B cell (primary cell): Measurements from ENCODE around the gene NDST4. TPM values are rescaled to one million over a fixed set of nuclear protein-coding genes. Genes with fewer than 3 reads are reported as not detected.

ENCODE experiments used
- ATAC-seq: fragments of 200-7000 bp; cut with Tn5 transposase; one replicate; pipeline ENCODE4 v1.10.0; 2021; ENCODE audit warnings: low read depth, mild to moderate bottlenecking, moderate number of reproducible peaks, moderate library complexity
- CTCF ChIA-PET: fragments of 350-600 bp; sonication (Branson Sonifier 250); formaldehyde crosslinking; loops from one replicate; lab custom pipeline; 2021; ENCODE audit warnings: antibody characterized with exemption, inconsistent platforms; lab: Charles Lee
- POLR2A ChIA-PET: fragments of 350-600 bp; sonication (Branson Sonifier 250); formaldehyde crosslinking; loops from one replicate; lab custom pipeline; 2021; ENCODE audit warnings: antibody characterized with exemption; lab: Charles Lee
- DNase-seq: peaks from one replicate; pipeline ENCODE4 v3.0.0; 2013
- H2AFZ ChIP-seq: 2 replicates; pipeline ENCODE4 v1.6.1; 2012; ENCODE audit warnings: mild to moderate bottlenecking, low read depth, low read length; ENCODE audit not compliant: insufficient read depth, poor library complexity, severe bottlenecking
- H3K27ac ChIP-seq, 2 donors: 1 replicate in 1 of 2; 2 replicates in 1 of 2; pipeline ENCODE4 v1.5.1; 2012 to 2013; ENCODE audit warnings: low read length in 2 of 2, mild to moderate bottlenecking in 2 of 2, moderate library complexity in 1 of 2
- H3K27me3 ChIP-seq, 4 experiments: fragments of 200-600 bp in 1 of 4; sonication (generic) in 1 of 4; replicated peaks in 1 of 4; 1 replicate in 2 of 4; 2 replicates in 2 of 4; pipeline versions ENCODE4 v1.6.1 to v1.7.0; 2013 to 2016; ENCODE audit warnings: low read length in 3 of 4, mild to moderate bottlenecking in 2 of 4, mixed read lengths in 1 of 4, moderate library complexity in 1 of 4; ENCODE audit not compliant: insufficient read depth in 4 of 4, control insufficient read depth in 3 of 4; ENCODE audit errors: control extremely low read depth in 1 of 4
- H3K36me3 ChIP-seq, 2 experiments: replicated peaks in 1 of 2; 1 replicate in 1 of 2; 2 replicates in 1 of 2; pipeline versions ENCODE4 v1.6.1 to v1.7.1; 2013; ENCODE audit warnings: low read length in 1 of 2; ENCODE audit not compliant: insufficient read depth in 2 of 2, control insufficient read depth in 1 of 2; ENCODE audit errors: control extremely low read depth in 1 of 2, extremely low read depth in 1 of 2
- H3K4me1 ChIP-seq, 2 donors: fragments of 200-600 bp in 1 of 2; sonication (generic) in 1 of 2; 1 replicate in 1 of 2; 2 replicates in 1 of 2; pipeline versions ENCODE4 v1.5.1 to v1.6.1; 2013 to 2017; ENCODE audit warnings: low read length in 2 of 2; ENCODE audit not compliant: control insufficient read depth in 2 of 2, insufficient read depth in 2 of 2
- H3K4me2 ChIP-seq: replicated peaks from 2 replicates; pipeline ENCODE3; 2012; ENCODE audit warnings: mild to moderate bottlenecking, low read depth, low read length; ENCODE audit not compliant: poor library complexity, severe bottlenecking
- H3K4me3 ChIP-seq, 5 experiments: fragments of 200-600 bp in 1 of 5; sonication (generic) in 1 of 5; 1 replicate in 3 of 5; 2 replicates in 2 of 5; pipeline versions ENCODE4 v1.5.1 to v1.7.0; 2011 to 2016; ENCODE audit warnings: low read length in 4 of 5, mild to moderate bottlenecking in 4 of 5, low read depth in 2 of 5, control low read depth in 1 of 5, moderate library complexity in 1 of 5; ENCODE audit not compliant: insufficient read depth in 1 of 5; ENCODE audit errors: control extremely low read depth in 1 of 5, extremely low read depth in 1 of 5
- H3K79me2 ChIP-seq: fragments of 200-600 bp; sonication (generic); one replicate; pipeline ENCODE4 v1.6.0; 2016; ENCODE audit warnings: low read length; ENCODE audit not compliant: control insufficient read depth, insufficient read depth
- H3K9ac ChIP-seq: fragments of 200-600 bp; sonication (generic); 2 replicates; pipeline ENCODE4 v1.6.1; 2017; ENCODE audit warnings: mild to moderate bottlenecking, low read length, moderate library complexity
- H3K9me3 ChIP-seq, 3 donors: one replicate each; pipeline versions ENCODE4 v1.6.1 to v1.7.1; 2013; ENCODE audit warnings: low read length in 2 of 3; ENCODE audit not compliant: control insufficient read depth in 2 of 3, insufficient read depth in 1 of 3; ENCODE audit errors: control extremely low read depth in 1 of 3
- H4K20me1 ChIP-seq: 2 replicates; pipeline ENCODE4 v1.6.0; 2012; ENCODE audit warnings: mild to moderate bottlenecking, low read length; ENCODE audit not compliant: insufficient read depth, control insufficient read depth, poor library complexity, severe bottlenecking
- H3K27ac Mint-ChIP-seq: one replicate; pipeline ENCODE4 v1.8.0; 2021; ENCODE audit warnings: mixed read lengths
- H3K27me3 Mint-ChIP-seq: one replicate; pipeline ENCODE4 v1.8.0; 2021; ENCODE audit warnings: mixed read lengths
- H3K4me1 Mint-ChIP-seq: one replicate; pipeline ENCODE4 v1.8.0; 2021; ENCODE audit warnings: mixed read lengths
- H3K4me3 Mint-ChIP-seq: one replicate; pipeline ENCODE4 v1.8.0; 2021; ENCODE audit warnings: mixed read lengths
- H3K9me3 Mint-ChIP-seq: one replicate; pipeline ENCODE4 v1.8.0; 2022; ENCODE audit warnings: mixed read lengths; ENCODE audit not compliant: insufficient read depth
- CTCF ChIP-seq: fragments of 200-600 bp; IDR thresholded peaks from one replicate; pipeline ENCODE4 v1.8.0; 2022; ENCODE audit warnings: antibody characterized with exemption, mild to moderate bottlenecking
- EZH2 ChIP-seq: IDR thresholded peaks from 2 replicates; pipeline ENCODE4 v1.6.1; 2012; ENCODE audit warnings: borderline replicate concordance, low read depth, mild to moderate bottlenecking, moderate library complexity, low read length; ENCODE audit not compliant: insufficient read depth, poor library complexity, severe bottlenecking
- WGBS: methylation state at CpG from one replicate; pipeline ENCODE4 v1.1.5; 2013; ENCODE audit warnings: missing lambda C conversion rate; ENCODE audit not compliant: insufficient coverage; 5-methylcytosine and 5-hydroxymethylcytosine counted together
- intact Hi-C: fragments of 100-400 bp; cut with micrococcal nuclease; formaldehyde crosslinking; loops from one replicate; pipeline ENCODE4 v1.10.0; 2022
- polyA plus RNA-seq: library from polyadenylated mRNA; depleted of rRNA; stranded (reverse); fragments of >200 nt; gene quantifications from 2 replicates; pipeline ENCODE4 v1.2.3, GENCODE V29; 2012
- total RNA-seq, 2 donors: library from RNA; stranded (reverse); fragments of 120-200 nt in 1 of 2; gene quantifications; 1 replicate in 1 of 2; 2 replicates in 1 of 2; pipeline versions ENCODE4 v1.2.3 to v1.2.4, GENCODE V29; 2013 to 2022

The NDST4 gene
- total and polyA plus RNA-seq, 2 donors (not counting 1 experiment from before 2014, with no cell fraction given) = not detected

- H3K4me1 ChIP-seq = no peaks in the 10 kb centered on the region
- POLR2A ChIA-PET = no interaction called here
- Mint-ChIP-seq H3K4me1 (no peaks in the 10 kb centered on the region), H3K9me3 (no peaks in the 10 kb centered on the region), H3K27ac (no peak overlapping the region), H3K27me3 (no peaks in the 10 kb centered on the region), H3K4me3 (no peak overlapping the region)
- CTCF ChIA-PET = interaction anchor here (1.4 kb wide), 1 partner anchor 31 kb away, joined by 3 read pairs; no protein-coding TSS in a partner anchor
- H3K27ac ChIP-seq = no peak overlapping the region
- intact Hi-C loops = no loop called here
- ATAC-seq (no peak), DNase-seq (no peak)
- H3K4me2 ChIP-seq = no peak overlapping the region
- no peaks in the 10 kb centered on the region for H3K36me3 ChIP-seq
- no peaks in the 10 kb centered on the region for H4K20me1 ChIP-seq
- H2AFZ ChIP-seq = no peak overlapping the region
- WGBS = 95% methylated on average over 2 of the region's 2 CpGs
- TF ChIP-seq CTCF = no peak
- no peak for TF ChIP-seq EZH2
- no peak overlapping the region for H3K4me3 ChIP-seq
- no peaks in the 10 kb centered on the region for H3K27me3 ChIP-seq
- H3K9ac ChIP-seq = no peak overlapping the region
- H3K9me3 ChIP-seq = no peaks in the 10 kb centered on the region
- no peaks in the 10 kb centered on the region for H3K79me2 ChIP-seq
Measured at GRCh38 chr4:114830628-114831027, 282.8 kb downstream of the NDST4 start.

DNA sequence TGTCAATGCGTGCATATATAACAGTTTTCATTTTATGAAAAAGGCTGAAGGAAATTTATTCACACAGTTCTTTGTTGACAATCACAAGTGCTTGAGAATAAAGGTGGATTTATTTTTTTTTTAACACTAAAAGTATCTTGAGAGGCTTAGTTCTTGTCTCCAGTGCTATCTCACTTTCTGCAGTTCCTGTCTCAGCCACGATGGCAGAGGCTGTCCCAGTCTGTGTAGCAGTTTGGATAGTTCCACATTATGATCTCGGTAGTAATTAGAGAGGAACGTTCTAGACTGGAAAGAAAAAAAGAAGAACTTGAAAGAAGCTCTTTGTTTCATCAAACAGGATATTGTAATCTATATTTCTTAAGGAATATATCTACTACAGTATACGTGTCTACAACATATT lies 285.8 kb downstream of the NDST4 start:
- Mint-ChIP-seq H3K9me3 (no peaks in the 10 kb centered on the region), H3K4me3 (no peak overlapping the region), H3K4me1 (no peaks in the 10 kb centered on the region), H3K27ac (no peak overlapping the region), H3K27me3 (no peaks in the 10 kb centered on the region)
- H3K4me3 ChIP-seq = no peak overlapping the region
- no peak overlapping the region for H2AFZ ChIP-seq
- H3K4me1 ChIP-seq = no peaks in the 10 kb centered on the region
- H3K4me2 ChIP-seq = no peak overlapping the region
- ATAC-seq (no peak), DNase-seq (no peak)
- ChIA-PET POLR2A (no interaction called here), CTCF (no interaction called here)
- WGBS = no CpG with 5 or more reads among the region's 5 CpGs
- no peaks in the 10 kb centered on the region for H3K36me3 ChIP-seq
- H3K9ac ChIP-seq = no peak overlapping the region
- H3K79me2 ChIP-seq = no peaks in the 10 kb centered on the region
- no peaks in the 10 kb centered on the region for H3K27me3 ChIP-seq
- H4K20me1 ChIP-seq = no peaks in the 10 kb centered on the region
- no peaks in the 10 kb centered on the region for H3K9me3 ChIP-seq
- H3K27ac ChIP-seq = no peak overlapping the region
- no peak for TF ChIP-seq EZH2
- TF ChIP-seq CTCF = no peak
- intact Hi-C loops = no loop called here
